DMS79 treated with DMSO at 0.1 percent for 48 hours (cell line): ENCODE data around the gene TMEM132C.
A peak's percentile ranks its signal among the peaks of the same experiment; 100 is the strongest.
"Not testable (repeated sequence)": the region's sequence is repeated elsewhere in the genome, so short reads cannot be mapped to it uniquely, and the experiment has no call there.

Source experiments
- DNase-seq: peaks from one replicate; lab custom pipeline; 2025; lab: John Stamatoyannopoulos, UW

TMEM132C gene

DNA sequence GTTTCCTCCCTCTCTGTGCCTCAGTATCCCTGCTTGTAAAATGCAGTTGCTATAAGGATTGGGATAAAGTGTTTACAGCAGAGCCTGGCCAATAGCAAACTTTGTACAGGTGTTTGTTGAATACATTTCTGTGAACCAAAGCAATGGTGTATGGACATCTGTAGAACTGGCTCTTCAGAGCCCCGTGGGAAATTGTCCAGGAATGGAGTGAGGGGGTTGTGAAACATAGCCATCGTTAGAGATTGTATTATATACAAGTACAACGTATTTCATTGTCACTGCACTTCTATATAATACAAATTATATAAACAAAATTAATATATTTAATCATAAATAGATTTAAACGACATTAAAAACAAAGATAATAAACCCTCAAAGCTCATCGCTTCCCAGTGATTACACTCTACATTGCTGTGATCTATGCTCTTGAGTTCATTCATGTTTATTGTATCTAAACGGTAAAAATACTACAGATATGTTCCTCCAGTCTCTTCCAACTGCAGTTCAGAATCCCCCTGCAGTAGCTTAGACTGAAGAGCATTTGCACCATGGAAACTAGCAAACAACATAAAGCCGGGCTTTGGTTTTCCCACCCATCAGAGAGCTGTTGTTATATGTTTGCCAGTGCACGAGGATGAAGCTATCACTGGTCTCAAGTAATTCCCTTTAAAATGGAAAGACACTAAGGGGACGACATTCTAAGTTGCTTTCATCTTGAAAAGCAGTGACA, 216.7 kb downstream of the TMEM132C start:
- no peak for DNase-seq

DNA sequence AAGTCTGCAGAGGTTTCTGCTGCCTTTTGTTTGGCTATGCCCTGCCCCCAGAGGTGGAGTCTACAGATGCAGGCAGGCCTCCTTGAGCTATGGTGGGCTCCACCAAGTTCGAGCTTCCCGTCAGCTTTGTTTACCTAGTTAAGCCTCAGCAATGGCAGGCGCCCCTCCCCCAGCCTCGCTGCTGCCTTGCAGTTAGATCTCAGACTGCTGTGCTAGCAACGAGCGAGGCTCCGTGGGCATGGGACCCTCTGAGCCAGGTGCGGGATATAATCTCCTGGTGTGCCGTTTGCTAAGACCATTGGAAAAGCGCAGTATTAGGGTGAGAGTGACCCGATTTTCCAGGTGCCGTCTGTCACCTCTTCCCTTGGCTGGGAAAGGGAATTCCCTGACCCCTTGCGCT, 230.4 kb downstream of the TMEM132C start:
- not testable (repeated sequence) for DNase-seq

DNA sequence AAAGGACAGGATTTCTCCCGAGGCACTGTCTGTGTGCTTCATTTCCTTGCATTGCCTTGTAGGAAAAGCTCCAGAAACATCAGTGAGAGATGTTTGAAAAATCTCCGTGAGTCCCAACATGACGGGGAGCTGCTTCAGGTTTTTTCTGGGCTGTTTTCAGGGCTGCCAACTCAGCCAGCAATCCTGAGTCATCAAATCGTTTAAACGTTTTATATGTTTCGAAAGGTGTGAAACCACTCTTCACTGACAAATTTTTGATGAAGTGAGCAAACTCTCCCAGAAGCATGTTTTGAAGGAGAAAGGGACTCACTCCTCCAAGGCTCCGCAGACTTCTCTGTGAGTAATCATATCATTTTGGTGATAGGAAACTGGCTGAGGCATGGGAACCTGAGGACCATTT, 240.5 kb downstream of the TMEM132C start:
- DNase-seq = no peak

DNA sequence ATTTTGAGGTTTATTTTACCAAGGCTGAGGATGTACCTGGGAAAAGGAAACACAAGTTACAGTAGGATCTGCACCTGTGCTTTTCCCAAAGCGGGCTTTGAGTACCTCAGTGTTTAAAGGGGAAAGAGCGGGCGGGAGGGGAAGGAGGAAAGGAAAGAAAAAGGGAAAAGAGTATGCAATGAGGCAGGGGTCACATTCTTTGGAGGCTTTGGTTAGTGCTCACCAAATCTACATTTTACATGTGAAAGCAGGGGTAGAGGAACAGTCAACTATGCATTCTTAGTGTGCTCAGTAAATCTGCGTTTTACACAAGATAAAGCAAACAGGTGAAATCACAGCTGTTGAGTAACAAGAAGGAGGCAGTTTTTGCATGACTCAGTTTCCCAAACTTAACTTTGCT, 242.2 kb downstream of the TMEM132C start:
- DNase-seq = no peak

DNA sequence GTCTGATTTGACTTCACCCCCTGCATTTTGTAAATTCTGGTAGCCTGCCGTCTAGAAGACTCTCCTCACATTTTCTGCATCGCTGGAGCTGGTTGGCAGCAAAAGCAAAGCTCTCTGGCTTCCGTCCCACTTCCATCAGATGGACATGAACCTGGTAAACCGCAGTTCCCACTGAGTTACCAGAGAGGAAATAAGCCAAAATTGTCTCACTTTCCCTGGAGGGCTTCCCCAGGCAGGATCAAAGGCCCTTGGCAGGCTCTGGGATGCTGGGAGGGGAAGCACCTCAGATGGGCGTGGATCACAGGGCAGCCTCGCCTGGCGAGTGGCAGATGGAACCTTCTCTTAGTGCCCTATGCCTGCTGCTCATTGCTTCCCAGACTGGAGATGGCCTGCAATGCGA, 243.5 kb downstream of the TMEM132C start:
- DNase-seq = peak; percentile 96

DNA sequence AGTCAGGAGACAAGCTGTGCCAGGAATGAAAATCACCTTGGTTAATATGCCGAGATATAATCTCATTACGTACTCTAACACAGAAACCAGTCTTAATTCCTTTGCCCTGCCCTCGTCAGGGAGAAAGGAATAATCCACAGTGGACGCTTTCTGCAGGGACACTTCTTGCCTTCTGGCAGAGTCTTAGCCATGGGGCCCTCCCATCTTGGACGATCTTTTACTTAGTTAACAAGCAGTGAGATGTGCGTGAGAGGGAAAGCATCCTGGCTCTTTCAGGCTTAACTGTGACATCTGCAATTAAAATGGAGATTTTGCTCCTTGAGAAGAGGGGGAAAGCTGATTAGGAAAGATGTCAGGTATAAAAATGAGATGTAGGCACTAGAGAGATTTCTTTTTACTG, 246.4 kb downstream of the TMEM132C start:
- no peak for DNase-seq

DNA sequence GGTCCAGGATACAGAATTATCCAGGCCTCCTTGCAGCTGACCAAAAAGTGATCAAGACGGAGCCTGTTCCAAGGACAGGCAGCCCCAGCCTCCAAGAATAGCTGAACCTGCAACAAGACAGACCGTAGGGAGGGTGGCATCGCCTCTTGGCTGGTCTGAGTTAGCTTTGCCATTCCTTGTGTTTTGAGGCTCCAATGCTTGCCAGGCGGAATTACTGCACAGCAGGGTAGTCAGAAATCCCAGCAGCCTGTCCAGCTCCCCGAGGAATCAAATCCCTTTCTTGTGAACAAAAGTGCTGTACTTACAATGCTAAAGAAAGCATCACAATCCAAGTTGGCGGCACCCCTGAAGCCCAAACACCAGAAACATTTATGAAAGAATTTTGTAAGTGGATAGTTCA, 246.9 kb downstream of the TMEM132C start:
- DNase-seq = no peak

DNA sequence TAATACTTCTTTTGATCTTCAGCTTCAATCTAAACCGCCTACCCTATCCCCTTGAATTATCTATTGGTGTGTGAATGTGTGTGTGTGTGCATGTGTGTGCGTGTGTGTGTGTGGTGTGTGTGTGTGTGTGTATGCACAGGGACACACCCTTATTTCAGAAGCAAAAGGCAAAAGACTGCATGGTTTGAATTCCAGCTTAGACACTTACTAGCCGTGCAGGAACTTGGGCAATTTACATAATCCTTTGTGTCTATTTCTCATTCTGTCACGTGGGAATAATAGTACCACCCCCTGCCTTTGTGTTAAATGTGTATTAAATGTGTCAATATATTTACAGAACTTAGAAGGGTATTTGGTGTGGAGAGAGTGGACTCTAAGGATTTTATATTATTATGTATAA, 251.7 kb downstream of the TMEM132C start:
- DNase-seq = no peak

DNA sequence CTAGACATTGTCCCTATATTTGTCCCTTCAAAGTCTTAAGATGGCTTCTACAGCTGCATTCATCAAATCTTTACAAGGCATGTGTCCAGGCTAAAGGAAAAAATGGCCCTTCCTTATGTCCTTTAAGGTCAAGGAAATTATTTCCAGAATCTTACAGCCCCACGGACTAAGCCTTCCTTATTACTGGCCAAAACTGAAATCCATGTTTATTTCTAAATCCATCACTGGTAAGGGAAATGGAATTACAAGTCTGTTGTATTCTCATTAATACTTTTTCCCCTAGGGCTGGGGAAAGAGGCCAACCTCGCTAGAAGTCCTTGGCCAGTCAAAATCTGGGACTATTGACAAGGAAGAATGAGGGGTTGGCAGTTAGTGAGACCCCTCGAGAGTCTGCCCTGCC, 252.5 kb downstream of the TMEM132C start:
- no peak for DNase-seq

DNA sequence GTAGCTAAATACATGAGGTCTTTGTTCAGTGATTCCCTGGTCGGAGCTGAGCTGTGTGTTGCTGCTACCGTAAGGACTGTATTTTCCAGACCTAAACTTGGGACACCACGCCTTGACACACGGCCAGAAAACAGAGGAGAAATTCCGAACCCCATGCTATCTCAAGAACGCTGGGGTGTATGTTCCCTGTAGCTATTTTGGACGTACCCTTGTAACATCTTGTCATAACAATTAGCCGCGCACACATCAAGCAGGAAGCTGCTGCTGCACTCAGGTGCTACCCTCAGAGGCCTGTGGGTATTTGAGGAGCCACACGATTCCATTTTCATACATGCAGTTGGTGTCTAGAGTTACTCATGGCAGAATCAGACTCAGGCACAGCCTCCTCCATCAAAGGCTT, 255.0 kb downstream of the TMEM132C start:
- no peak for DNase-seq

DNA sequence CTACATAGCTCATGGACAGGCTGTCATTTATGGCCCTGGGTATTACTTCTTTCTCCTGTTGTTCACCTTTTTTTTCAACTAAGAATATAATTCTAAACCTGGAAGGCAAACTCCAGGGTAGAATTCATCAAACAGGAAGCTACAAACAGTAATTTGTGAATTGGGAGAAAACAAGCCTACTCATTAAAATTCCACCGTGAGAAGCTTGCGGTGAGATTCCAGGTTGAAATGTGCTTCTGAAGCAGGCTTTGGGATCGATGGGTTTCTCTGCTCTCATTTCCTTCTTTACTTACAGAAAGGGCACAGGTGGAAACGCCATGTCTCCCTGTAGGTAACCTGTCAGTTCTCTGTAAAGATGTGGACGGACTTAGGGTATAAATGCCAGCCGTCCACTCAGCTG, 257.5 kb downstream of the TMEM132C start:
- no peak for DNase-seq

DNA sequence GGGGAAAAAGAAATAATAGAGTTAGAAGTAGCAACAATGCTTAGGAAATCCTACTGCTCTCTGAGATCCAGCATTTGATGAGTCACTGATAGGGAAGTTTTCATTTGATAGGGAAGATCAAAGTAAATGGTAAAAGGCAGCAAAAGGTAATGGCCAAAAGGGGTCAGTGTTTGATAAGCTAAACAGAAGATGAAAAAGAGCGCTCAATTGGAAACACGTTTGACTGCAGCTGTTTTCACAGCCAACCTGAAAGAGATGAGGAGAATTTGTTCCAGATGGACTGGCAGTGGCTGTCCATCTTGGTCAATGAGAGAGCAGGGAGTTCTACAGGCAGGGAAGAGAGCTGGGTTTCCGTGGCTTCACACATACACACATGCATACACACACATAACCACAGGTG, 264.2 kb downstream of the TMEM132C start:
- no peak for DNase-seq

DNA sequence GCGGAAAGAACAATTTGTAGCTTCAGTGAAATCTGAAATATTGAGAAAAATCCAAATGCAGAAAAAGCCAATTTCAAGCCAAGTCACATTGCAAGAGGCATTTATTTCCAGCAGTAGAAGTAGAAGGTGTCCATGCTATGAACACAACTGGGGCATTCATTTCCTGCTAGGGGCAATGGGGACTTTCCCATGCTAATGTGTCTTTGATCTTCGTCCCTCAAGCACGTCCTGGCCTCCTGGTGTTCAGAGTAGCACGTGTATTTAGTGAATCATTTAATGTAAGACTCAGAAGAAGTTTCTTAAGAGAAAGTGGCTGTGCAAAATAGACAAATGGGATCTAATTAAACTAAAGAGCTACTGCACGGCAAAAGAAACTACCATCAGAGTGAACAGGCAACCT, 267.9 kb downstream of the TMEM132C start:
- no peak for DNase-seq

DNA sequence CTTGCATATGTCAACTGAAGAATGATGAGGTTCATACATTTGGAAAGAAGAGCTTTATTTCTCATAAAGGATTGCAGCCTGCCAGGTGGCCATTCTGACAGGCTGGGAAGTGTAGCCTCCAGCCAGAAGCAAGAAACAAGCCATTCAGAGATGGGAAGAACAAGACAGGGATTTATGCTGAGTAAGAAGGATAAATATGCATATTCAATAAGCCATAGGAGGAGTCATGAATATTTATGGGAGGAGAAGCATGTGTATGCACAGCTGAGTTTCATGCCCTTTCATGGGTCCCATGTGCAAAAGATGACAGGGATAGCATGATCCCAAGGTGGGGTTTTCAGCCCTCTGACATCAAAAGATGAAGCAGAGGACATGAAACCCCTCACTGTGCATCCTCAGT, 269.8 kb downstream of the TMEM132C start:
- DNase-seq = no peak

DNA sequence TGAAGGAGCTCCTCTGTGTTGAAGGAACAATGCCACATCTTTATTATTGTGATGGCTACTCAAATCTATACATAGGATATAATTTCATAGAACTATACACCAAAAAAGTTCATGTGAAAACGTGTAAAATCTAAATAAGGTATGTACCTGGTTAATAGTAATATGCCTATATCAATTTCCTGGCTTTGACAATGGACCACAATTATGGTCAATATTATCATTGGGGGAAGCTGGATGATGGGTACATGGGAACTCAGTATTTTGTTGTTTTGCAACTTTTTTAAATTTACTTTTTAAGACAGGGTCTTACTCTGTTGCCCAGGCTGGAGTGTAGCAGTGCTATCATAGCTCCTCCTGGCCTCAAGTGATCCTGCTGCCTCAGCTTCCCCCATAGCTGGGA, 270.7 kb downstream of the TMEM132C start:
- DNase-seq = no peak

DNA sequence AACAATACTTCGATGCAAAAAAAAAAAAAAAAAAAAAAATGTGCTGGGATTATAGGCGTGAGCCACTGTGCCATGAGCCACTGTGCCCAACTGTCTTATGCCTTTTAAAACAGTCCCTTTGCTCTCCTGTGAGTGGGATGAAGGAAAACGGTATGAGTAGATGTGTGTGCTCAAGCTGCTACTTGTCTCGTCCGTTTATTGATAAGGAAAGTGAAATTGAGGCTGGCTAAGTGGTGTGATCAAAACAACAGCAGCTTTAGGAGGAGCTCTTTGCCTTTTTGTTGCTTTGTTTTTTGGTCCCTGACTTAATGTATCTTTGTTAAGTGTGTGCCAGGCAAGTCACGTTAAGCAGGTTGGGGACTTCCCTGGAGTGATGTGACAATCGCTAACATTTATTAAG, 275.9 kb downstream of the TMEM132C start:
- peak; percentile 13 for DNase-seq

DNA sequence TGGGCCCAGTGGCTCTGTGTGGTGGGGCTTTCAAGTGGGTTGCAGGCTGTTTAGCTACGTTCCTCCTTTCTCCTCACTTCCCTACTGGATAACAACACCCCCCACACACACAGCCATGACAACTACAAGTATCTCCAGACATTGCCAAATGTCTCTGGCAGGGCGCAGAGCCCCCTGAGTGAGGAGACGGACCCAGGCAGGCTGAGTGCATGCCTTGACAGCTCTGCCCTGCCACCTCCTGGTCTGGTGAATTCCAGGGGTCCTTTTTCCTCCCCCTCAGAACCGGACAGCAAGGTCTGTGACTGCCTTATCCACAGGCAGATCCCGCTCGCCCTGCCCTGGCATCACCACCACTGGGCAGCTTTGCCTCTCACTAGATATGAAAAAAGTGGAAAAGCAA, 276.5 kb downstream of the TMEM132C start:
- no peak for DNase-seq

DNA sequence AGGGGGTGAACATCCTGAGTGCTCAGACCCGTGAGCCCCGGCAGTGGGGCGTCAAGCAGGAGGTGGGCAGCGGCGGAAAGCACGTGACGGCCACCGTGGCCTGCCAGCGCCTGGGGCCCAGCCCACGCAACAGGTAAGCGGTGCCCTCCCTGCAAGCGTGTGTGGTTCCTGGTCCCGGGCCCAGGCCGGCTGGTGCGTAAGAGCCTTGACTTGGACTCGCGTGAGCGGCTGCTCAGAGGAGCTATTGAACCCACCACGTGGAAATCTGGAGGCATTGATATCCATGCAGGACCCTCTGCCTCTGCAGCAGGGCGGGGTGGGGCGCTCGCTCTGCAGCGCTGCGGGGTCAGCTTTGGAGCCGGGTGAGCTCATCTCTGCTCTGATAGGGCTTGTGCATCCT, 277.0 kb downstream of the TMEM132C start:
- no peak for DNase-seq

DNA sequence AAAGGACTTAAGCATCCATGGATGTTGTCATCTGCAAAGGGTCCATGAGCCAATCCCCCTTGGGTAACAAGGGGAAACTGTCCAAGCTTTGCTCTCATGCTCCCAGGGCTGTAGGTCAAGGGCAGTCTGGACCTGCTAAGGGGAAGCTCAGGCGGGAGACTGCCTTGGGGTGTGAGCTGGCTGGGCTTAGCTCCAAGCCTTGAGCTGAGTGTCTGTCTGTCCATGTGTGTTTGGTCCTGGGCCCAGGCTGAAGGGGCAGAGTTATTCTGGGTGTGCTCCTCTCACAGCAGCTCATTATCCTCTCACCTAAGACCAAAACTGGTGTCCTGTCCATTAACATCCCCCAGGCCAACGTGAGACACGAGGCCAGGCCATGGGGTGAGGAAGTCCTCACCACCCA, 282.0 kb downstream of the TMEM132C start:
- no peak for DNase-seq

DNA sequence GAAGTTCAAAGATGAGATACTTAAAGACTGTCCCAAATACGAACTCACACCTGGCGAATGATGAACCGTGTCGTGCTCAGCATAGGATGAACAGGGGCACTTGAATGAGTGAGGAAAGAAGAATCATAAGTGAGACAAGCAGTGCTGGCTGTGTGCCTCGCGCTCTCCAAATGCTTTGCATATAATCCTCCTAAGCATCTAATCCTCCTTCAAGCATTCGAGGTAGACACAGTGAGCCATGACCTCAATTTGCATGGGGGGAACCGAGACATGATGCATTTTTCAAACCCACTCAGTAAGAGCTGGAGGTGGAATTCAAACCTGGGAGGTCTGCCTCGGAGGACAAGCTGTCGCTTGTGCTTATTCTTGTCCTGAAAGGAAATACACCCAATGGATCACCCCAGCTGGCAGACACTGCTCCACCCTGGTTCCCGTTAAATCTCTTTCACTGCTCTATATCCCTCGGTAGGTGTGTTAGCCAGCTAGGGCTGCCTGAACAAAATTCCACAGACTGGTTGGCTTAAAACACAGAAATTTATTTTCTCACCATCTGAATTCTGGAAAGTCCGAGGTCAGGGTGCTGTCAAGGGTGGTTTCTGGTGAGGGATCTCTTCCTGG, 282.7 kb downstream of the TMEM132C start:
- DNase-seq = peak; percentile 78

DNA sequence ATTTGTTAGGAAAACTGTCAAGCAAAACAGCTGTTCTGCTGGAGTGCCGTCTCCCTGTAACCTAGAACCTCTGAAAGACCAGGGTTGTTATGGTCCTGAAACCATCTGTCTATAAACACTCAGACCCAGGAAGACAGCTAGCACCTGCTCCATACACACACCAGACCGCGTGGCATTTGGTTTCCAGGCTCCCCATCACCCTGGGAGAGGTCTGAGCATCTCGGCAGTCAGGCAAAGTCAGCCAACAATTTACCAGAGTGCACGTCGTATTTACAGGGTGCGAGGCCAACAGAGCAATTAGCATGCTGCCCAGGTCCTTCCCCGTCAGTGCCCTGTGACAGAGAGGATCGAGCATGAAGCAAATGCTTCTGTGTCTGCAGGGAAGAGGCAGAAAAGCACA, 284.3 kb downstream of the TMEM132C start:
- DNase-seq = peak; percentile 91

DNA sequence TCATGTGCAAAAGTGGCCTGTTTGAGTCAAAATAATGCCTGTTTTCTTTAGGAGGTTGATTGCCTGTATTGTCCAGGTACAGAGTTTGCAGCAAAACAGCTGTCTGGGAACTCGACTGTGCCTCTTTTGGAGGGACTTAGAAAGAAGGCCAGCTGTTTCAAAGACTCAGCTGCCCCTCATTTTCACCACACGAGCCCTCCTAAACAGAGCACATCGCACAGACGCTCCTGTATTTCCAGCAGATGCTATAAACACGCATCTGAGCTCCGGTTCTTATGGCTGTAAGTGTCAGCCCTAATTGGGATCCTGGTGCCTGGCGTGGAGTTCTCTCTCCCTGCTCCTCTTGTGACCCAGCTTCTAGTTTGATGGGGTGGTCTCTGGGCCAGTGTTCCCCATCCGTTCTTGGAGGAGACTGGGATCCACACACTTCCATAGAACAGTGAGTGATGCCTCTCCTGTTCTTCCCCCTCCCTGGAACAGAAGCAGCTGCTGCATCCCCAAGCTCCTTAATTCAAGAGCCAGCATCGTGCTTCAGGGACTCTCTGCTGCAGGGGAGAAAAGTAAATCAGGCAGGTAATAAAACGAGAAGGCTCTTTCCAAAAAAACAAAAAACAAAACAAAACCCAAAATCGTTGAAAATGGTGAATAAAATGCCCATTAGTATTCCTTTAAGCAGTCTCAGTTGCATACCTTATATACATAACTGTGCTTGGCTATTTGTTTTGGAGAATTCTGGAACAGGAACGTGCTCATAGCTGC, 287.8 kb downstream of the TMEM132C start:
- peak; percentile 52 for DNase-seq

DNA sequence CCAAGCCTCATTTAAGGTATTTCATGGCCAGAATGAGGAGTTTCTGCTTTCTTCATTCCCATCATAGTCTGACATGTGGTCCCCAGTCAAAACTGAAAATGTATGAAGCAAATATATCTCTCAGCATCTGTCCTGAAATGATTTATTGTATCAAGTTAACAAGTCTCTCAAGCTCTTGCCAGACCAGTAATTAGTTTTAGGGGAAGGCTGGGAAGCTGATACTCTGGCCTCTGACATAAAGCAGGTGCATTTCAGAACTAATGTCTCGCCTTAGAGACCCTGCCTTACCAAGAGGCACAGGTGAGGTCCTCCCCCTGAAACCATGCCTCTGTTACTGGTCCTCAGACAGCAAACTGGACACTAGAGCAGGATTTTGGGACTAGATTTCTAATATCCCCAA, 290.3 kb downstream of the TMEM132C start:
- peak; percentile 70 for DNase-seq
